Ishikawa (cell line): ENCODE results near the gene GIT1.

Experiments
- CEBPB ChIP-seq: IDR thresholded peaks from 2 replicates; pipeline ENCODE4 v1.6.1; 2012
- EP300 ChIP-seq: IDR thresholded peaks from 2 replicates; pipeline ENCODE4 v1.6.1; 2012; ENCODE audit warnings: borderline replicate concordance
- FOXM1 ChIP-seq: IDR thresholded peaks from 2 replicates; pipeline ENCODE4 v1.6.1; 2012; ENCODE audit warnings: low read depth, borderline replicate concordance
- NFIC ChIP-seq: IDR thresholded peaks from 2 replicates; pipeline ENCODE4 v1.6.1; 2012
- RAD21 ChIP-seq: IDR thresholded peaks from 2 replicates; pipeline ENCODE4 v1.6.1; 2012; ENCODE audit warnings: low read depth
- TAF1 ChIP-seq: IDR thresholded peaks from 2 replicates; pipeline ENCODE4 v1.6.1; 2012; ENCODE audit warnings: low read depth, mild to moderate bottlenecking
- TCF12 ChIP-seq: IDR thresholded peaks from 2 replicates; pipeline ENCODE4 v1.6.1; 2012; ENCODE audit warnings: low read depth
- TEAD4 ChIP-seq: IDR thresholded peaks from 2 replicates; pipeline ENCODE4 v1.6.1; 2012
- ZBTB7A ChIP-seq: IDR thresholded peaks from 2 replicates; pipeline ENCODE4 v1.6.1; 2012; ENCODE audit warnings: low read depth
- TF ChIP-seq, protein P1 (sequence below): IDR thresholded peaks from 2 replicates; pipeline ENCODE4 v1.6.1; 2012
- TF ChIP-seq, protein P2 (sequence below): IDR thresholded peaks from 2 replicates; pipeline ENCODE4 v1.6.1; 2012; ENCODE audit warnings: low read depth, mild to moderate bottlenecking
- TF ChIP-seq, protein P3 (sequence below): IDR thresholded peaks from 2 replicates; pipeline ENCODE4 v1.6.1; 2012

The GIT1 gene

DNA sequence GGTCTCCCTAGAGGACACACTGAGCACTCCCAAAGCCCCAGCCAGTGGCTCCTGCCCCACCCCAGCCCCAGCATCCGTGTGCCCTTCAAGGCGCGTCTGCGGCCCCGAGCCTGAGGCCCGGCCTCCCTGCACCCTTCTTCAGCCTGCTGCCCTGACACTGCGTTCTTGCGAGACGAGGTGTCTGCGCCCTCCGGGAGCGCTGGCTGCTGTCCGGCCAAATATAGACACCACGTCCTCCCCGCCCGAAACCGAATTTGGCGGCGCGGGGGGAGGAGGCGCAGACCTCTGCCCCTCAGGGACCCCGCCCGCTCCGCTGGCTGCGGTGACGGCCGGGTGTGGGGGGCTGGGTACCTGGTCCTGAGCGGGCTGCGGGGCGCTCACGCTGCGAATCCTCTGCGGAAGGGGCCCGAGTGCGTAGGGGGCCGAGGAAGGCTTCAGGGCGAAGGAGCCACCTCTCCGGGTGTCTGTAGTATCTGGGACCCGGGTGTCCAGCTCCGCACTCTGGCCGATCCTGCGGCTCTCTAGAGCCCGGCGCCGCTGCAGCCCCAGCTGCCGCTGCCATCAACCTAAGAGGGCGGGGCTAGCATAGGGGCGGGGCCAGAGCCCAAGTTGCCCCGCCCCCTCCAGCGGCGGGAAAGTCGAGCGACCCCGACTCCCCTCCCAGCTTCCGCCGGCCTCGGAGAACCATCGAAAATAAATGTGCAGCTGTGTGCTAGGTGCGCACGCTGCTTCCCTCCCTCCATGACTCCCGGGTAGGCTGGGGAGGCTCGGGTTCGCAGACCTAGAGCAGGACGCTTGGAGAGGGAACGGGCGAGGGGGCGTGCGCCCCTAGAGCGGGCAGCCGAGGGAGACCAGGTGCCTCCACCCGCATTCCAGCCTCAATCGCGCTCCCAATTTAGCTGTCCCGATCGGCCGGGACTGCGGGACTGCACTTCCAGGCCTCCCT lies 33.2 kb upstream of the GIT1 start, which contains the start of gene CORO6:
Gene CORO6 (minus strand): TSS at position 576 of the 946 bp plus-strand sequence. CDS start 1,491 bp downstream, outside the sequence.
- TF ChIP-seq TEAD4 (peak; percentile 58), ZBTB7A (peak; percentile 96), TCF12 (0 out of 2 replicates have a peak, but pooled peaks have one; percentile 24), RAD21 (no peak)
- TF ChIP-seq, protein P1, sequence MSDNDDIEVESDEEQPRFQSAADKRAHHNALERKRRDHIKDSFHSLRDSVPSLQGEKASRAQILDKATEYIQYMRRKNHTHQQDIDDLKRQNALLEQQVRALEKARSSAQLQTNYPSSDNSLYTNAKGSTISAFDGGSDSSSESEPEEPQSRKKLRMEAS = peak; percentile 71

DNA sequence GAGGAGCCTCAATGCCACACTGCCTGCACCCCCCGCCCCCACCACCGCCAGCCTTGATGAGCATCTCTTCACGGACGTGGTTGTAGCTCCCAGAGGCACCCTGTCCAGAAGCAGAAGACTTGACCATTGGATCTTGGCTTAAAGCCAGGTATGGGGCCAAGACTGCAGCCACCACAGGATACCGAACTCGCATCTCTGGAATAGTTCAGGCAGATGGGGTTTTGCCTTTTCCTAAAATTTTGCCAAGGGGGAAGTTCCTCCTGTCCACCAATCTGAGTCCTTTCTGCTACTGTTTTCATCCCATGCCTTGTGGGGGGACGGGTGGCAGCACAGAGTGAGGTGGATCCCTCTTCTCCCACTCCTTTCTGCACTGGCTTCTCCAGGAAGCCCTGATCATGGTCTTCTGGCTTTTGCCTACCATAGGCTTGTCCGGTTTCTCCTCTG lies 32.3 kb upstream of the GIT1 start:
- TF ChIP-seq TCF12 (no peak), NFIC (peak; percentile 55), EP300 (no peak)
- TF ChIP-seq, protein P2, sequence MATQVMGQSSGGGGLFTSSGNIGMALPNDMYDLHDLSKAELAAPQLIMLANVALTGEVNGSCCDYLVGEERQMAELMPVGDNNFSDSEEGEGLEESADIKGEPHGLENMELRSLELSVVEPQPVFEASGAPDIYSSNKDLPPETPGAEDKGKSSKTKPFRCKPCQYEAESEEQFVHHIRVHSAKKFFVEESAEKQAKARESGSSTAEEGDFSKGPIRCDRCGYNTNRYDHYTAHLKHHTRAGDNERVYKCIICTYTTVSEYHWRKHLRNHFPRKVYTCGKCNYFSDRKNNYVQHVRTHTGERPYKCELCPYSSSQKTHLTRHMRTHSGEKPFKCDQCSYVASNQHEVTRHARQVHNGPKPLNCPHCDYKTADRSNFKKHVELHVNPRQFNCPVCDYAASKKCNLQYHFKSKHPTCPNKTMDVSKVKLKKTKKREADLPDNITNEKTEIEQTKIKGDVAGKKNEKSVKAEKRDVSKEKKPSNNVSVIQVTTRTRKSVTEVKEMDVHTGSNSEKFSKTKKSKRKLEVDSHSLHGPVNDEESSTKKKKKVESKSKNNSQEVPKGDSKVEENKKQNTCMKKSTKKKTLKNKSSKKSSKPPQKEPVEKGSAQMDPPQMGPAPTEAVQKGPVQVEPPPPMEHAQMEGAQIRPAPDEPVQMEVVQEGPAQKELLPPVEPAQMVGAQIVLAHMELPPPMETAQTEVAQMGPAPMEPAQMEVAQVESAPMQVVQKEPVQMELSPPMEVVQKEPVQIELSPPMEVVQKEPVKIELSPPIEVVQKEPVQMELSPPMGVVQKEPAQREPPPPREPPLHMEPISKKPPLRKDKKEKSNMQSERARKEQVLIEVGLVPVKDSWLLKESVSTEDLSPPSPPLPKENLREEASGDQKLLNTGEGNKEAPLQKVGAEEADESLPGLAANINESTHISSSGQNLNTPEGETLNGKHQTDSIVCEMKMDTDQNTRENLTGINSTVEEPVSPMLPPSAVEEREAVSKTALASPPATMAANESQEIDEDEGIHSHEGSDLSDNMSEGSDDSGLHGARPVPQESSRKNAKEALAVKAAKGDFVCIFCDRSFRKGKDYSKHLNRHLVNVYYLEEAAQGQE = no peak

DNA sequence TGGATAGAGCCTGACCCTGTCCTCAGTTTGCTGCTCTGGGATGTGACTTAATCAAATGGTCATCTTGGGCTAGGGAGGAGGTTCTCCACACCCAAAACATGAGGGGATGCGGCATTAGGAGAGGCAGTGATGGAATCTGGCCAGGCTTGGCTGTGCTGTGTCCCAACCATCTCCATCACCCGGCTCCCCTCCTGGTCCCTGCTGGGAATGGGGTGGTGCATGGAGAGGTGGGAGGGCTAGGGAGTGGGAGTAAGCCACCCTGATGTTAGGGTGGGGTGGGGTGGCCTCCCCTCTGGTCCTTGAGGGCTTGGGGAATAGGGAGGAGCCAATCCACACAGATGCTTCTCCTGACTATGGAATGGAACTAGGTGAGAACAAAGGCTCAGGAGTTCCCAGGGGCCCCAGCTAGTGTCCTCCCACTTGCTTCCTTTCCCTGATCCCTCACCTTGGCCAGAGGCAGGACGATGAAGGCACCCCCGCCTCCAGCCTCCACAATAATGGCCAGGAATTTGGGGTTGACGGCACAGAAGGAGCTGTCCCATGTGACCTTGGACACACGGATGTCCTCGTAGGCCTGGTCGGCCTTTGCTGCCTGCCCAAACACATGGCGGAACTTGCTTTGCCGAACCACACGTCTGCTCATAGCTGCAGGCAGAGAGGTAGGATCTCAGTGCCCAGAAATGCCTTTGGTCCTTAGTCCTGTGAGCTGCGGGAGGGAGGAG lies 31.5 kb upstream of the GIT1 start:
- TF ChIP-seq, protein P1 = no peak
- no peak for TF ChIP-seq TEAD4

DNA sequence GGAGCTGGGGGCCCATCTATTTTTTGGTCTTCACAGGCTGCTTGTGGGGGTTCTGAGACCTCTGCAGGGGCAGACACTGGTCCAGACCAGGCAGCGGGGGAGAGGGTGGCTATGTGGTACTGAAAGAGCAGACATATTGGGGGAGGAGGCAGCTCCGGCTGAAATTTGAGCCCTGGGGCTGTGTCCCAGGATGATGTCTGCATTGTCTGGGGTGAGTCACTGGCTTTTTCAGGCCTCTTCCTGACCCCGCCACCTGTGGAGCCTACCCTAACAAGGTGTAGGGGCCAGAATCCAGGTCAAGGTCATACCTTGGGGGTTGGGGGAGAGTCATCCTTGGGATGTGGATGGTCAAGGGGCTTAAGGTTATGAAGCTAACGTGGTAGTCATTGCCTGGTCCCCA lies 30.8 kb upstream of the GIT1 start:
- TF ChIP-seq, protein P3, sequence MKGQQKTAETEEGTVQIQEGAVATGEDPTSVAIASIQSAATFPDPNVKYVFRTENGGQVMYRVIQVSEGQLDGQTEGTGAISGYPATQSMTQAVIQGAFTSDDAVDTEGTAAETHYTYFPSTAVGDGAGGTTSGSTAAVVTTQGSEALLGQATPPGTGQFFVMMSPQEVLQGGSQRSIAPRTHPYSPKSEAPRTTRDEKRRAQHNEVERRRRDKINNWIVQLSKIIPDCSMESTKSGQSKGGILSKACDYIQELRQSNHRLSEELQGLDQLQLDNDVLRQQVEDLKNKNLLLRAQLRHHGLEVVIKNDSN = no peak
- TF ChIP-seq EP300 (0 out of 2 replicates have a peak, but pooled peaks have one; percentile 27), FOXM1 (no peak), RAD21 (no peak)

DNA sequence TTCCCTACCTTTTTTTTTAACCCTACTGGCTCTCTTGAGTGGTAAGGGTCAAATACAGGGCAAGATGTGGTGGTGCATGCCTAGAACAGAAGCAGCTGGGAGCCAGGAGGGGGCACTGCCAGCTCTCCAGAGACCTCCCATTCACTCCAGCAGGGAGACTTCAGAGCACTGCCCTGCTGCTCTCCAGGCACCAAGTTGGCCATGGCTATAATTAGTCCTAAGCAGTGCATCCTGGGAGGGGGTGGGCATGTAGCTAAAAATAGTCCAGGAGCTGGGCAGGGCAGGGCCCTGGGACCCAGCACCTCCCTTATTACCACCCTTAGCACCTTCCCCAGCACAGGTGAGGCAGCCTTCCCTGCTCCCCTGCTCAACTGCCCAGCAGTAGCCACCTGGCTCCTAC lies 29.8 kb upstream of the GIT1 start:
- TF ChIP-seq, protein P3 = no peak
- TF ChIP-seq RAD21 = peak; percentile 47

DNA sequence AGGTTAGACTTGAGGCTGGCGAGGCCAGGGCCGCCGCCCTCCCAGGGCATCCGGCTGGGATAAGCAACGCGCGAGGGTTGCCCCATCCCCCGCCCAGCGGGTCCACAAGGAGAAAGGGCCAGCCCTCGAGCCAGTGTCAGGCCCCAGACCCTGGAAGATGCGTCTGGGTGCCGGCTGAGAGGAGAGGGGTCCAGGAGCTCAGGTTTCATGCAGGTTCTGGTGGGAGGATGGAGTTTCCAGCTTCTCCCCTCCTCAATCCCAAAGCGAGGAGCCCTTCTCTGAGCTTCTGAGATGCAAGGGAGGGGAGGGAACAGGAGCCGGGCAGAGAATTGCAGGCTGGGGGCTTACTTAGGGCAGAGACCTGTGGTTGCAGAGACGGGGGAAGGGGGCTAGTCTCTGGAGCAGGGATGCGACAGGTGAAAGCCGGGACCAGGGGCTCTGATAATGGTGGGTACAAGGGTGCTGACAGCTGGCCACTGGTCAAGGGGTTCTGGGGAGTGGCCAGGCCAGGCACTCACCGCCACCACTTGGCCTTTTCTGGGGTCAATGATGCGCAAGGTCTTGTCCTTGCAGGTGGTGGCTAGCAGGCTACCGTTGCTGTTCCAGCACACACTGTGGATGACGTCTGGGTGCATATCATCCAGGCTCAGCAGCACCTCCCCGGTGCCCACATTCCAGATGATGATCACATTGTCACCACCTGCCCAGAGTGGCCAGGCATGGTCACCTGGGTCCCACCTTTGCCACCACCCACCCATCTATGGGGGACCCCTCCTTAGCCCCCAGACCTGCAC lies 29.0 kb upstream of the GIT1 start:
- TF ChIP-seq CEBPB = no peak
- peak; percentile 33; the same call in 1 of the 2 replicates for TF ChIP-seq TCF12

DNA sequence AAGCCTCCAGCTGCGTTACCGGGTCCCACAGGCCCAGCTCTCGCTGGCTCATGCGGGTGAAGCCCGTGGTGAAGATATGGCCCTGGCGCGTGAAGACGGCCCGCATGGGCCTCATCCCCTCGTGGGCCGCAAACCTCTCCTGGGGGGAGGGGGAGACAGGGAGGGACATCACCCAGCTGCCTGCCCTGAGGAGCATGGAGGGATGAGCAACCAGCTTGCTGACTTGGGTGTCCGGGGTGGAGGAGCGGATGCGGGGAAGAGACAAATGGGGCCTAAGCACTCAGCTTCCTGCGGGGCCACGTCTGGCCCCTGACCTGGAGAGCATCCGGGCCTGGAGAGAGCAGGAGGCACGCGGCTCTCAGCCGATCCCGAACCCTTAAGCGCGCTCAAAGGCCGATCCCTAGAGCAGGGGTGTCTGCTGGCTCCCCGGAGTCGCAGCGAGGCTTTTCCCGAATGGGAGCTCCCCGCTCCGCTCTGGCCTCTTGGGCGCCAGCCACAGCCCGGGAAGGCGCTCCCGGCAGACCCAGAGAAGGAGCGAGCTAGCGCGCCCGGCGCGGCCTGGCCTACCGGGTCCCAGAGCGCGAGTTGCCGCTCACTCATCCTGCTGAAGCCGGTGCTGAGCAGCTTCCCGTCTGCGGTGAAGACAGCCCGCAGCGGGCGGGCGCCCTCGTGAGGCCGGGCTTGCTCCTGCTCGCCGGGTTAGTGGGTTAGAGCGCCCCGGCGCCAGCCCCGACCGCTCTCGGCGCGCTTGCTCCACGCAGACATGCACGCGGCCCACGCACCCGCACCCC lies 28.2 kb upstream of the GIT1 start:
- TF ChIP-seq FOXM1 = no peak
- TF ChIP-seq TAF1 = 0 out of 2 replicates have a peak, but pooled peaks have one; percentile 40
- peak; percentile 59; the same call in 1 of the 2 replicates for TF ChIP-seq RAD21
- TF ChIP-seq, protein P1 = peak; percentile 37
- no peak for TF ChIP-seq TEAD4

DNA sequence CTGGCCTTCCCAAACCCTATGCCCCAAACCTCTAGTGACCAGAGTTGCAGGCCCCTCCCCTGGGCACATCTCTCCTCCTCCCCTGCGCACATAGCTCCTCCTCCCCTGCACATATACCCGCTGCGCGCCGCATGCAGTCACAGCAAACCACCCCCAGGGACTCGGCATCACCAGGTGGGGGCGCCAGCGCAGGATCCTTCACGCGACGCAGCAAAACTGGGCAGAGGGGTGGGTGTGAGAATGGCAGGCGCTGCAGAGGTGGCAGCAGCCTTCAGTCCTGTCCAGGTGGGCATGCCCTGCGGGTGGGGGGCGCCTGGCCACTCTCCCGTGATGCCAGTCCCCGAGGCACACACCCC lies 27.7 kb upstream of the GIT1 start:
- TF ChIP-seq, protein P1 = peak; percentile 70
- TF ChIP-seq CEBPB (no peak), RAD21 (peak; percentile 60)
